Suppressor macrophage treated with lipopolysaccharide for 1 hour (primary cell): Measurements from ENCODE around the gene CNTROB.

Experiments
- DNase-seq, 3 donors: peaks; one replicate each; pipeline ENCODE4 v3.0.0-alpha.2; 2020 to 2022

CNTROB gene, protein sequence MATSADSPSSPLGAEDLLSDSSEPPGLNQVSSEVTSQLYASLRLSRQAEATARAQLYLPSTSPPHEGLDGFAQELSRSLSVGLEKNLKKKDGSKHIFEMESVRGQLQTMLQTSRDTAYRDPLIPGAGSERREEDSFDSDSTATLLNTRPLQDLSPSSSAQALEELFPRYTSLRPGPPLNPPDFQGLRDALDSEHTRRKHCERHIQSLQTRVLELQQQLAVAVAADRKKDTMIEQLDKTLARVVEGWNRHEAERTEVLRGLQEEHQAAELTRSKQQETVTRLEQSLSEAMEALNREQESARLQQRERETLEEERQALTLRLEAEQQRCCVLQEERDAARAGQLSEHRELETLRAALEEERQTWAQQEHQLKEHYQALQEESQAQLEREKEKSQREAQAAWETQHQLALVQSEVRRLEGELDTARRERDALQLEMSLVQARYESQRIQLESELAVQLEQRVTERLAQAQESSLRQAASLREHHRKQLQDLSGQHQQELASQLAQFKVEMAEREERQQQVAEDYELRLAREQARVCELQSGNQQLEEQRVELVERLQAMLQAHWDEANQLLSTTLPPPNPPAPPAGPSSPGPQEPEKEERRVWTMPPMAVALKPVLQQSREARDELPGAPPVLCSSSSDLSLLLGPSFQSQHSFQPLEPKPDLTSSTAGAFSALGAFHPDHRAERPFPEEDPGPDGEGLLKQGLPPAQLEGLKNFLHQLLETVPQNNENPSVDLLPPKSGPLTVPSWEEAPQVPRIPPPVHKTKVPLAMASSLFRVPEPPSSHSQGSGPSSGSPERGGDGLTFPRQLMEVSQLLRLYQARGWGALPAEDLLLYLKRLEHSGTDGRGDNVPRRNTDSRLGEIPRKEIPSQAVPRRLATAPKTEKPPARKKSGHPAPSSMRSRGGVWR

DNA sequence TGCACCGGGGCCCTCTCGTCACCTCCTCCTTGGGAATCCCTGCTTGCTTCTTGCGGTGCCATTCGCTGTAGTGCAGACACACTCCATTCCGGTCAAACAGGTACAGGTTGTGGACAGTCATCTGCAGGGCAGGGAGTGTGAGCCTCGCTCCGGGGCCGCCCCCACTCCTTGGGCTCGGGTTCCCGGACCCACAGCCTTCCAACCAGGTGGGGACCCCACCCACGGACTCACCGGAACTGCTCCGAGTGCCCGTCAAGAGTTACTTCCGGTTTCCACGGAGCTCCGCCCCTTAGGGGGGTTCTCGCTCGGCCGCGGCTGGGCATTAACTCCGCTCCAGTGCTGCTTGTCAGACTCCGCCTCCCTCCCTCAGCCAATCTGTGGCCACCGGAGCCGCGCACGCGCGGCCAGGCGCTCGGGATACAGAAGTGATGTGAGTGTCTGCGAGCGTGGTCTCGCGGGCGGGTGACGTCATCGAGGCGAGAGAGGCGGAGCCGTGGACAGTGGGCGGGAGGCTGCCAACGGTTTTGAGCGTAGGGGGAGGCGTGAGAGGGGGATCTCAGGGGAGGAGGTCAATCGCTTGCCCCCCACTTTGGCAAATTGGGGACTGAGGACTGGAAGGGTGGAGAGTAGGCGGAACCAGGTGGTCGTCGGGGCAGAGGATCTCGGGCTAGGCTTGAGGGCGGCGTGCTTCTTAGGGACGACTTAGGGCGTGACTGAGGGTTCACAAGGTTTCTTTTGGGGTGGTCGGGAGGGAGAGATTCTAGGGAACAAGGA, at the start of gene CNTROB, which contains the start of gene TRAPPC1:
CNTROB (plus strand) TSS at position 498 of the 774 bp plus-strand sequence. CDS start 874 bp downstream, outside the sequence.
TRAPPC1 (minus strand) TSS at position 238 of the 774 bp plus-strand sequence; CDS start at position 121, 117 bp downstream.
- DNase-seq = peak; percentile 100

DNA sequence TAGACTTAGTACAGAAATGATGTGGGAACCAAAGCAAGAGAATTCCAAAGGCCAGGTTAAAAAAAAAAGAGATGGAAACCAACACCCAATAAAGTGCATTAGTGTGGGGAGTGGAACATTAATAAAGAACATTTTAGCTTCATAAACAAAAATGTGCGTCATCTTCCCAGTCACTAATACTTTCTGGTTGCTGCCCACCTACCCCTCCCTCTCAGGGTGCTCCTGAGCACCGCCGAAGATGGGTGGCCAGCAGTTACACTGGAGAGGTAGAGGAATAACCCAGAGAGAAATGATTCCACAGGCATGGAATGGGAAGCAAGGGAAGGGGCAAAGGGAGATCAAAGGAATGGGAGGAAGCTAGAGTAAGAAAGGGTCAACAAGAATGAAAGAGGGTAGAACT, 49.4 kb upstream of the CNTROB start:
- DNase-seq = no peak

DNA sequence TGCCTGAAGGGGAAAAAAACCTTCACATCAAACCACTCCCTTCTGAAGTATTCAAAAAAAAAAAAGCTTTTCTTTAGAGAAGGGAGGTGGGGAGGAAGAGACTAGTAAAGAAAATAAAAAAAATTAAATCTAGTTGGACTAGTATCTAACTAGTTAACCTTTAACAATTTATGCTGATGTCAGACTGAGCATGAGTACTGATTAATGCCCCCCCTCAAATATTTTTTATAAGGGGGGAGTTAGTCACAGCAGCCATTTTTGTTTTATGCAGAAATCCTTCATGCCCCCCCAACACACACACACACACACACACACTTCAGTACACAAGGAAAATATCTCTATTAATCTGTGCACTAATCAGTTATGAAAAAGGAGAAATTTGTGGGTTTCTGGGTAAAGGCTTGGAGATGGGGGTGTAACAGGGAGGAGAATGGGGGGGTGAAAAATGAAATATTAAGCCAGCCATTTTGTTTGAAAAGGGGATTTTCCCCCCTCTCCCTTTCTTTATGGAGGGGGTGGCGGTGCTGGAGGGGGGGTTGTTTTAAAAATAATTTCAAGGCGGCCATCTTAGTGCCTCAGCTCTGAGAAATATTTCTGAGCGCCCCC, 48.1 kb upstream of the CNTROB start:
- no peak for DNase-seq

DNA sequence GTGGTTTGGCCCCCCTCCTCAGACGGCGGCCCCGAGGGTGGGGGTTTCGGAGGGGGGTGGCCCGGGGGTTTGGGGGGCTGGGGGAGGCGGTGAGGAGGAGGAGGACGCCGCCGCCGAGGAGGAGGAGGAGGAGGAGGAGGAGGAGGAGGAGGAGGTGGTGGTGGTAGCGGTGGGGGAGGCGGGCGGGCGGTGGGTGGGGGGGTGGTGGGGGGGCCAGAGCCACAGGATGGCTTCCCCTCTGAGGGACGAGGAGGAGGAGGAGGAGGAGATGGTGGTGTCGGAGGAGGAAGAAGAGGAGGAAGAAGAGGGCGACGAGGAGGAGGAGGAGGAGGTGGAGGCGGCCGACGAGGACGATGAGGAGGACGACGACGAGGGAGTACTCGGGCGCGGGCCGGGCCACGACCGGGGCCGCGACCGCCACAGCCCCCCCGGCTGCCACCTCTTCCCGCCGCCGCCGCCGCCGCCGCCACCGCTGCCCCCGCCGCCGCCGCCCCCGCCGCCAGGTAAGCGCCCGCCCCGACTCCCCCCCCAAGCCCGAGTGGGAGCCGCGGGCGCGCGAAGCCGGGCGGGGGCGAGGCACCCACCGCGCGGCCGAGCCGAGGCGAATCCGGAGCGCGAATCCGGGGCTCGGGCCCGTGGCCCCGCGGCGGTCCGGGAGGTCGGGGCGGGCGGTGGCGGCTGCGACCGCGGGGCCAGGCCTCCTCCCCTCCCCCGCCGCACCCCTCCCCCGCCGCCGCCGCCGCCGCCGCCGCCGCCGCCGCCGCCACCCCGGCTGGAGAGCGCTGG, 47.2 kb upstream of the CNTROB start:
- no peak for DNase-seq

DNA sequence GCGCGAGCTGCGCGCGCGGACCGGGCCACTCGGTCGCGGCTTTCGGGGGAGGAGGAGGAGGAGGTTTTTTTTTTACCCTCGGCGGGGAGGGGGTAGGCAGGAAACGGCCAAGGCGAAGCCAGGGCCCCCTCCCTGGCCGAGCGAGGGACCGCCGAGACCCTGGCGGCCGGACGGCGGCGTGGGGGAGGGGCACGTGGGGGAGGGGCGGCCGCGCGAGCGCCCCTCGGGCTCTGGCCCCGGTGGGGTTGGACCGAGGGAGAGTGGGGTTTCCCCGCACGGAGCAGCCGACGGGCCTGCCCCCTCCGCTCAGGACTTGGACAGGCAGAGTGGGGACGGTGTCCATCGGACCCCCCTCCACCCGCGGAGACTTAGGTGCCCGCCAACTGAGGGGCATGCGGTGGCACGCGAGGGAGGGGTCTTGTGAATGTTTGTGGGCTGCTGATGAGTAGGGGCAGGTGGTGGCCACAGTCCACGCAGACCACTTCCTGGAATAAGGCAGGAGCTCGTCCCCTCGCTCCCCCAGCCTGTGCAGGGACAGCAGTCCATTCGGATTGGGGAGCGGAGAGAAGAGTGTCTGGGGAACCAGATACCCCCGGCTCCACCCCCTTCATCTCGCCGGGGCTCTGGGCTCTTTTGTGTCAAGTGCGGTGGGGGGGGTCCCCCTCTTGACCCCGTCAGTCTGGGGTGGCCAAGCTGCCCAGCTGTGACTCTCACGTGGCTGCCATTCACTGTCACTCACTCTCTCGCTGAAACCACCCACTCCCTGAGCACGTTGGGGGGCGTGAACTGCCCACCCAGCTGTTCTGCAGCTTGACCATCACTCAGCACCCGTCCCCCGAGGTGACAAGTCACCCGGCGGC, 46.4 kb upstream of the CNTROB start:
- peak in 2 of 3 donors; percentile 34 to 66 for DNase-seq

DNA sequence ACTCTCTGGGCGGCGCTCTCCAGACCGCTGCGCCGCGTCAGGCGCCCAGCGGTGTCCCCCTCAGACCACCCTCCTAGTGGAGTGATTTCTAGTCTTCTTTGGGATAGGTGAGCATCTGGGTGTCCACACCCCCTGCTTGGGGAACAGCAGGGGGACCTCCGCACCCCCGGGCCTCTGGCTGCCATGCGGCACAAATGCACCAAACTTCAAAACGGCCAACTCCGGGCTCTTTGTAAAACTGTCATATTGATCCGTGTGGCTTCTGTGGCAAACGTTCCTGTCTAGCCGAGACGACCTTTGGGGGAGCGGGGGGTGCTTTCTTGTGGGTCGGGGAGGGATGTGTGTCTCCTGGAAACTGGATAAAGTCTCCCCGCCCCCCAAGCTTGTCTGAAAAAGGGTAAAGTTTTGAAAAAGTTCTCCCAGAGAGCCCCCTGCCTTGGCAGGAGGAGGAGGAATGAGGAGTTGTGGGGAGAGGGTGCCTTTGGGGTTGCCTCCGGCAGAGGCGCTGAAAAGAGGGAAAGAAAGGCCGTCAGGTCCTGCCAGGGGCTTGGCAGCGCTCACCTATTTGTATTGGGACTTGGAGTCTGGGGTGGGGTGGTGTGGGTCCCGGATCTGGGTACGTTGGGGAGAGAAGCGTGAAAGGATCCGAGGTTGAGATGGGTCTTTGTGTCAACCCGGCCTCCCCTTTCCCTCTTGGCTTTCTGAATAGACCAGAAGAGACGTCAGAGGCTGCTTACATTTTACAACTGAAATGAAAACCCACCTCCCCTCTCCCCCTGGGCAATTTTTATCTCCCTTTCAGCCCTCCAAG, 45.6 kb upstream of the CNTROB start:
- DNase-seq = no peak

DNA sequence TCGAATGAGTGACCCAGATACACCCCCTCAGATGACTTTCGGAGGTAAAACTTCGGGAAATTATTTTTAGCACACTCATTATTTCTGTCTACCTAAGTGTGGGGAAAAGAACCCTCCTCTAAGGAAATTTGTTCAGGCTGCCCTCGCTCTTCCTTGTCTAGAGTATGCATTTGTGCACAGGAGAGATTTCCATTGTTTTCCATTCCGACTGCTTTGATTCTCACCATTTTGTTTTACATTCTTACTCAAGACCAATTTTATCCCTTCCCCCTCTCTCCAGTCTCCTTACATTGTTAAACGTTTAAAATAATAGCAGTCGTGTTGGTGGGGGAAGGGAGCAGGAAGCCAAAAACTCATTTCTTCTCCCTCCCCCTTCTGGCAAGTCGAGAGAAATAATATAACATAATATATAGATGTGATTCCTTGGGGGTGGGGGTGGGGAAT, 44.9 kb upstream of the CNTROB start:
- no peak for DNase-seq

DNA sequence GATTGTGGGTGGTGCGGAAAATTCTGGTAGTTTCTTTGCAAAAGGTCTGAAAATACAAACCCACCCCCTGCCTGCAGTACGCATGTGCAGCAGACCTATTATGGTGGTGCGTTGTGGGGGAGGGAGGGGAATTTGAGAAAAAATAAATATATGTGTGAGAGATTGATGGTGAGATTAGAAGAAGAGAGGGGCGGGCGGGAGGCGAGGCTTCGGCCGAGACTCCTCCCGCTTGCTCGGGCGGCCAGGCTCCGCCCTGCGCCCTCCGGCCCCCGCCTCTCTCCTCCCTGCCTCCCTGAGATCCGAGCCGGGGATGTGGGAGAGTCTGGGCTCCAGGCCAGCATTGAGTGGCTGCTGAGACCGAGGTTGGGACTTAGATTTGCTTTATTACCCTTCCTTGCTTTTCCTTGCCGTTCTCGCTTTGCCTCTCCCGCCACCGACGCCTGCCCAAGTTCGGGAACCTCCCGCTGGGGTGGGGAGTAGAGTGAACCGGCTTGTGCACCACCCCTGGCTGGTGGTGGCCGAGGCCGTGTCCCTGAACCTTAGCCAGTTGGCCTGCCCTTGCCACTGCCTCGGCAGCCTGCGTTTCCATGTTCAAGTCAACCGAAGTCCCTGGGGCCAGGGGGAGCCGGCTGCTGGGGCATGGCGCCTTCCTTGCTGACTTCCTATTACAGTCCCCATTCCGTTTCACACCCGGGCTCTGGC, 44.4 kb upstream of the CNTROB start:
- DNase-seq = peak; percentile 79 to 92 (median 84)

DNA sequence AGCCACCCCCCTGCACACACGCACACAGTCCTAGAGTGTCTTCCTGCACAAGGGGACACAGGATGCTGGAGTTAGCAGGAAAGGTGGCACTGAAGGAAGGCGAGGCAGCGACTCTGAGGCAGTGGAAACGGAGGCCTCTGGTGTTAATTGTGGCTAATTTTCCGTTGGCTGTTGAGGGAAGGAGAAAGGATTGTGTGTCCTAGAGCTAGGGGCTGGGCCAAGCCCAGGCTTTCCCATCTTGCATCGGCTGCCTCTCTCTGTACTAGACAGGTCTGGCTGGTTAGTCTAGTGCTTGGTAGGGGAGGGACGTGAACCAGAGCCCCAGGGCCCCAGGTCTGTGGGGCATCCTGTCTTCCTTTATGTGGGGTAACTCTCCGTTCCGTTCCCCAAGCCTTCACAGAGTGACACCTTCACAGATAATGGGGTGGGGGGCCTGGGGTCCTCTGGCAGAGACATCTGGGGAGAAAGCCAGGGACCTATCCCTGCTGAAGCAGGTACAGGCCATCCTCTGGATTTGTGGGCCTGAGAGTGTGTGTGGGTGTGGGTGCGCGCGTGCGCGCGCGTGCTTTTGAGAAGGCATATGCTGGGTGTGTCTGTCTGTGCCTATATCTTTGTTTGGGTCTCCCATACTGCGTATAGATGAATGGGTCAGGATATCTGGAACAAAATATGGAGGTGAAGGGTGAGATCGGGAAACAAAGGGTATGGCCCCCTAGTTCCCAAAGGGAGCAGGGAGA, 43.7 kb upstream of the CNTROB start, which contains the start of gene CHD3:
CHD3 (plus strand) TSS at position 606 of the 737 bp plus-strand sequence. CDS start 212 bp downstream, outside the sequence.
- no peak for DNase-seq

DNA sequence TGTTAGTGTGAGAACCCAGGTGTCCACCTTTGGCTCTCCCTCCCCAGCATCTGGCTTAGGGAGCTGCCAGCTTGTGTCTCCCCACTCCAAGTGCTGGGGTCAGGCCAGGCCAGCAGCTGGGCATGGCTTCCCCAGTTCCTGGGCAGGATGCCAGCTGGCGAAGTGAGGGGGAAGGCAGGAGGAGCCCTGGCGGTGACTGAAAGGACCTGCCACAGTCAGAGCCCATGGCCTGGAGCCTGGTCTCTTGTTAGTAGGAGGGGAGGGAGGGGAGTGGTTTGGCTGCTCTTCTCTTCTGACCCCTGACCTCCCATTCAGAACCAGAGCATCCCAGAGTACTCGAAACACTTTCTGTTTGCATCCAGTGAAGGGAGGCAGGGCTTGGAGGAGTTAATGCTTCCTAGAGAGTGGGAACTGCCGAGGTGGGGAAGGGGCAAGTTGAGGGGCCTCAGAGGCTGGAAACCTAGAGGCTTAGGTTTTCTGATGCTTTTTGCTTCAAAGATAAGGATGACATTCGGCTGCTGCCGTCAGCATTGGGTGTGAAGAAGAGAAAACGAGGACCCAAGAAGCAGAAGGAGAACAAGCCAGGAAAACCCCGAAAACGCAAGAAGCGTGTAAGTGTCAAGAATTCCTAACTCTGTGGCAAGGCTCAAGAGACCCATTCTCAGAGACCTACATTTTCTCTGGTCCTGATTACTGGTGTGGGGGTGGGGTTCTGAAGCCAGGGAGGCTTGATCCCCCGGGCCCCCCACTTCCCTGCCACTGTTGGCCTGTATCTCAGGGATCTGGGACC, 42.6 kb upstream of the CNTROB start:
- peak; percentile 94 to 96 (median 95) for DNase-seq

DNA sequence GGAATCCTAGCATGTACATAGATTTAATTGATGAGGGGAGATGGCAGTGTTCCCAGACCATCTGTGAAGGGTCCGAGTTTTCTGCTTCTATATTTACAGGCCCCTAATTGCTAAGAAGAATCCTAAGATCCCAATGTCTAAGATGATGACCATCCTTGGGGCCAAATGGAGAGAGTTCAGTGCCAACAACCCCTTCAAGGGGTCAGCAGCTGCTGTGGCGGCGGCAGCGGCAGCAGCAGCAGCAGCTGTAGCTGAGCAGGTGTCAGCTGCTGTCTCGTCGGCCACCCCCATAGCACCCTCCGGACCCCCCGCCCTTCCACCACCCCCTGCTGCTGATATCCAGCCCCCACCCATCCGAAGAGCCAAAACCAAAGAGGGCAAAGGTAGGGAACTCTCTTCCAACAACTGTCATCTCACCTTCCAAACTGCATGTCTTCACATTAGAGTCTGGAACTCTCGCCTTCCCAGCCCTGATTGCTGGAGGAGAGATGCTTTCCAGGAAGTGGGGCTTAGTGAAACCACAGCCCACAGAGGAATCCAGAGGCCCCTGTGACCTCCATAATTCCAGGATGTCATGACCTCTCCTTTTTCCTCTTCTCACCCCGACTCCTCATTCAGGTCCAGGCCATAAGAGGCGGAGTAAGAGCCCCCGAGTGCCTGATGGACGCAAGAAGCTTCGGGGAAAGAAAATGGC, 38.7 kb upstream of the CNTROB start:
- DNase-seq = no peak

DNA sequence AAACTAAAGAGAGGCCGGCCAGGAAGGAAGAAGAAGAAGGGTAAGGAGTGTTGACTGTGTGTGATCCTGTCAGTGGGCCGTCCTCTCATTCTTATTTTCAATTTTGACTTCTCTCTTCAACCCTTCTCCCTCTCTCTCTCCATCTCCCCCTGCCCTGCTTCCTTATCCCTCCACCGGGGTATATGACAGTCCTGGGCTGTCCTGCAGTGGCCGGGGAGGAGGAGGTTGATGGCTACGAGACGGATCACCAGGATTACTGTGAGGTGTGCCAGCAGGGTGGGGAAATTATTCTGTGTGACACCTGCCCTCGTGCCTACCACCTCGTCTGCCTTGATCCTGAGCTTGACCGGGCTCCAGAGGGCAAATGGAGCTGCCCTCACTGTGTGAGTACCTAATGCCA, 37.8 kb upstream of the CNTROB start:
- DNase-seq = no peak

DNA sequence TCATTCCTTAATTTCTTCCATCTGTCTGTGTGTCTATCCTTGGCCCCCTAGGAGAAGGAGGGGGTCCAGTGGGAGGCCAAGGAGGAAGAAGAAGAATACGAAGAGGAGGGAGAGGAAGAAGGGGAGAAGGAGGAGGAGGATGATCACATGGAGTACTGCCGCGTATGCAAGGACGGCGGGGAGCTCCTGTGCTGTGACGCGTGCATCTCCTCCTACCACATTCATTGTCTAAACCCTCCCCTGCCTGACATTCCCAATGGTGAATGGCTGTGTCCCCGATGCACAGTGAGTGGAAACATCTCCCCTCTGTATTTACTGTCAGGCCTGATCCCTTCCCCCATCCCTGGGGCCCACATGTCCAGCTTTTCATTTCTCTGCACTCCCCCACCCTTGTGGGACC, 37.1 kb upstream of the CNTROB start:
- no peak for DNase-seq

DNA sequence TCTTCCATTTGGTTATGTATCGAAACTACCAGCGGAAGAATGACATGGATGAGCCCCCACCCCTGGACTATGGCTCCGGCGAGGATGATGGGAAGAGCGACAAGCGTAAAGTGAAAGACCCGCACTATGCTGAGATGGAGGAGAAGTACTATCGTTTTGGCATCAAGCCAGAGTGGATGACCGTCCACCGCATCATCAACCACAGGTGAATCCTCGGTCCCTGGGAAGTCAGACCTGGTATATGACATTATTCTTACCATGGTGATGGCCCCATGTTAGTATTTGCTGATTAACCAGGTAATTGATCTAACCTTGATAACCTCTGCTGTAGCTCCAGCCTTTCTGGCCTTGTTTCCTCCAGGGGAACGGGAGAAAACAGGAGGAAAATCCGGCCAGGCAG, 34.9 kb upstream of the CNTROB start:
- DNase-seq = no peak

DNA sequence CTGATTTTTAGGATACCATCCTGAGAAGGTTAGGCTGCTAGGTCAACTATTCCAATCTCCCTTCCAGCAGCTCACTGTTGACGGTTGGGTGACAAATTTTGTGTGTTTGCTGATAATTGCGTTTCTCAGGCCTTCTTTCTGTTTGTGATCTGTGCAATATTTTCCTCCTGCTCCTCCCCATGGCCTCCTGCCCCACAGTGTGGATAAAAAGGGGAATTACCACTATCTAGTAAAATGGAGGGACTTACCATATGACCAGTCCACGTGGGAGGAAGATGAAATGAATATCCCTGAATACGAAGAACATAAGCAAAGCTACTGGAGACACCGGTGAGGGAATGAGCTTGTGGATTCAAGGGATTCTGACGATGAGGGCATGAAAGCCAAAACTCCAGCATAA, 34.2 kb upstream of the CNTROB start:
- DNase-seq = peak; percentile 84 to 92 (median 89)
